GM18907 (cell line): ENCODE measurements around the gene IL17C.

Experiments used
- ATAC-seq: cut with Tn5 transposase; IDR thresholded peaks from one replicate; pipeline ENCODE4 v1.9.1; 2021; ENCODE audit warnings: mild to moderate bottlenecking, moderate library complexity; ENCODE audit not compliant: unreplicated experiment

Gene IL17C

DNA sequence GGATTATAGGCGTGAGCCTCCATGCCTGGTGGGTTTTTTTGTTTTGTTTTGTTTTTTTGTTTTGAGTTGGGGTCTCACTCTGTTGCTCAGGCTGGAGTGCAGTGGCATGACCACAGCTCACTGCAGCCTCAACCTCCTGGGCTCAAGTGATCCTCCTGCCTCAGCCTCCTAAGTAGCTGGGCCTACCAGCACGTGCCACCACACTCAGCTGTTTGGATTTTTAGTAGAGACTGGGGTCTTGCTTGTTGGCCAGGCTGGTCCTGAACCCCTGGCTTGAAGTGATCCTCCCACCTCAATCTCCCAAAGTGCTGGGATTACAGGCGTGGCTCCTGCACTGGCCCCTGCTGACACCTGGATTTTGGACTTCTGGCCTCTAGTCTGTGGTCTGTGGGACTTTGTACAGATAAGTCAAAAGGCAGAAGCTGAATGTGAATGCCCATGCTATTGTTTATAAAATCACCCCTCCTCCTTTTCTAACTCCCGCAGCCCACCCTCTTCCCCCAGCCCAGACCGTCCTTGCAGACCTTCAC, 42.2 kb downstream of the IL17C start:
- ATAC-seq = no peak

DNA sequence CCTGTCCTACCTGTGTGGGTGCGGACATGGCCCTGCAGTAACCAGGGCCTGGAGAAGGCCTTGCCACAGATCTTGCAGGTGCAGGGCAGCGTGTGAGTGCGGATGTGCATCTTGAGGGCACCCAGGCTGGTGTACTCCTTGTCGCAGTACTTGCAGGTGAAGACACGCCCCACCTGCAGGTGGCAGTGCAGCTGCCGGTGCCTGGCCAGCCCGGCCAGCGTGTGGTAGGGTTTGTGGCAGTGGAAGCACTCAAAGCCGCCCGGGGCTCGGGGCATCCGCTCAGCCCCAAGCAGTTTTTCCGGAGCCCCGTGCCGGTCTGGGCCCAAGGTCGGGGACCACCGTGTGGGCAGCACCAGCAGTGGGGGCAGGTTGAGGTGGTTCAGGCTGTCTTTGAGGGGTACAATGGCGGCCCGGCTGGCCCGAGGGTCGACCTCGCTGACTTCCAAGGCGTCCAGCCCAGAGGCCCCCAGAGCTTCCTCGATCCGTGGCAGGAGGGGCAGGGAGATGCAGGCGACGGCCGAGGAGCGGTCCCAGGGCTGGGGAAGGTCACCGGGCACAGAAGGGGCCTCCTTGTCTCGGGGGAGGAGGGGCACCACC, 42.8 kb downstream of the IL17C start:
- no peak for ATAC-seq

DNA sequence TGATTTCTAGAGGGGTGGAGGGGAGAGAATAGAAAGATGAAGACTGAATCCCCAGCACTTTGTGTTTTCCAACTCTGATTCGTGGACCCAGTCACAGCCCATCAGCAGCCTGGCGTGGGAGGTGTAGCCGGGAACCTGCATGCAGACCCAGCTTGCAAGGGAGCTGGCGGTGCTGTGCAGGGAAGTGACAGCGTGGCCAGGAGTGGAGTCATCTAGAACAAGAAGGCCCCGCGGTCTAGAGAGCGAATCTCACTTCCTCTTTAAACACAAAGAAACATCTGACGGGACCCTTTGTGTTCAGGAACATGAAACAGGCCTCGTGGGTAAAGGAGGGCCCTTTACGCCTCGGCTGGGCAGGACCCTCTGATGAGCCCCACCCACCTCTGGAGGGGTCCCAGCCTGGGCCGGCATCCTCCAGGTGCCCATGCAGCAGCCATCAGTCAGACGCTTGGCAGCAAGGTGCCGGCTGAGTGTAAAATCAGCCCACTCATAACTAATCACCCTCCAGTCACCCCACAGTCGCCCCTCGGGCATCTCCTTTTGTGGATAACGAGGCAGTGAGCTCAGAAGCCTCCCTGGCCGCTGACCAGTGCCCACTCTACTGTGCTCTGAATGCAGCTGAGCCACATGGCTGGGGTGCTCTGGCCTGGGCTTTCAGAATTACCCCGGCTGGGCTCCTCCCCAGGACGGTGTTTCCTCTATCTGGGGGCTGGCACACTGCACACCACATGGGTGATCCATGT, 43.5 kb downstream of the IL17C start:
- ATAC-seq = peak; percentile 66

DNA sequence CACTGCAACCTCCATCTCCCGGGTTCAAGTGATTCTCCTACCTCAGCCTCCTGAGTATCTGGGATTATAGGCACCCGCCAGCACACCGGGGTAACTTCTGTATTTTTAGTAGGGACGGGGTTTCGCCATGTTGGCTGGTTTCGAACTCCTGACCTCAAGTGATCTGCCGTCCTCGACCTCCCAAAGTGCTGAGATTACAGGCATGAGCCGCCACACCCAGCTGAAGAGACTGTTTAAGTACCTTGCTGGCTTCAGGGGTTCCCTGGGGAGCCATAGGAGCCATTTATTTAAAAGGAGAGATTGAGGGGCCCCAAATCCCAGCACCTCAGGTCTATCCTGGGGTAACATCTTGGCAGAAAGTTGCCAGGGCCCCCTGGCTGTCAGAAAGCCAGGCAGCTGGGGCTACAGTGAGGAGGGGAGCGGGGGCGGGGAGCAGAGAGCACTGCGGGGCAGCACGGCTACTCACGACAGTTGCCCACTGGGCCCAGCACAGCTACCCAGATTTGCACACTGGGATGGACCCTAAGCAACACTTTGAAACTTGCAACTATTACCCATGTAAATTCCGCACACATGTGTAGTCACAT, 46.3 kb downstream of the IL17C start:
- no peak for ATAC-seq

DNA sequence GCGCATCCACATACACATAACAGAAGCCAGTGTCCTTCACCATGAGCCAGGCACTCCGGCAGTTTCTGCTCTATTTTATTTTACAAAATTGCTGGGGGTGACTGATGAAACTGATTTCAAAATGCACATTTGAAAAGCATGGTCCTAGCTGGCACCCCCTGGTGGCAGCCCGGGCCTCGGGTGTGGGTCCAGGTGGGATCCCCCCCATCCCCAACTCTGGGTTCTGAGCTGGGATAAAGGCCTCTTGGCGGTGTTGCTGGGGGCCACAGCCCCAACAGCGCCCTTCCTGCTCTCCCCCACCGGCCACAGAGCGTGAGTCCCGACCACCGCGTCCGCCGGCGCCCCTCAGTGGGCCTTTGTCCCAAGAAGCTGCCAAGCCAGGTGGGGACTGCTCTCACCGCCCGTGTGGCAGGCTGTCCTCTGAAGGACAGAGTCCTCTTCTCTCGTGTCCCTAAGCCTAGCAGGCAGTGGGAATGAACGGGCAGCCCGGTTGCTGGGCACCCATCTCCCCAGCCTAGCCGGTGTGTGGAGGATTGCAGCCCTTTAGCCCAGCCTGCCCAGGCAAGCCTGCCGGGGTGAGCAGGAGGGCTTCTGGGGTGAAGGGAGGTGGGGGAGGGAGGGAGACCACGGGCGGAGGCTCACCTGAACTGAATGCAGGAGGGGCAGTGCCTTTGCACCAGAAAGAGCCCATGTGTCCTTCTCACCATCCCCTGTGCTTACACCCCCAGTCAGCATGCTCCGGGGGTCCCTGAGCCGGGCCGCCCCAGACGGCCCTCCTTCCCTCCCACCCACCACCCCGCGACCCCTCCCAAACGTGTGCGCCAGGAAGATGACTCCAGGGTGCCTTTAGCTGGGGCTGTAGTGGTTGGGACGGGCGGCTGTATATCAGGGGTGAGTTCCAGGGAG, 47.0 kb downstream of the IL17C start:
- no peak for ATAC-seq

DNA sequence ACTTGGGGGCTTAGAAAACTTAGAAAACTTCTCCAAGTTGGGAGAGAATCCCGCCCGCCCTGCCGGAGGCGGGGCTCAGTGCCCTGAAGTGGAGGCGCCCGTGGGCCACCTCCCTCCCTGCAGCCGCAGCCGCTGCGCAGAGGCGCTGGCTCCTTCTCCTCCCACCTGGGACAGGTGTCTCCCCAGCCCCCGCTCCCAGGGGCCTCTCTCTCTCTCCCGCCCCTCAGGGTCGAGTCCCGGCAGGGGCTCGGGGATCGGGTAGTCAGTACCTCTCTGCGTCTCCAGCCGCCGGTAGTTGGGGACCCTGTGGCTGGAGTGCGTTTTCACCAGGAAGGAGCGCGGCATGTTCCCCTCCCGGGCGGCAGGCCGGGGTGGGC, 47.7 kb downstream of the IL17C start:
- ATAC-seq = no peak

DNA sequence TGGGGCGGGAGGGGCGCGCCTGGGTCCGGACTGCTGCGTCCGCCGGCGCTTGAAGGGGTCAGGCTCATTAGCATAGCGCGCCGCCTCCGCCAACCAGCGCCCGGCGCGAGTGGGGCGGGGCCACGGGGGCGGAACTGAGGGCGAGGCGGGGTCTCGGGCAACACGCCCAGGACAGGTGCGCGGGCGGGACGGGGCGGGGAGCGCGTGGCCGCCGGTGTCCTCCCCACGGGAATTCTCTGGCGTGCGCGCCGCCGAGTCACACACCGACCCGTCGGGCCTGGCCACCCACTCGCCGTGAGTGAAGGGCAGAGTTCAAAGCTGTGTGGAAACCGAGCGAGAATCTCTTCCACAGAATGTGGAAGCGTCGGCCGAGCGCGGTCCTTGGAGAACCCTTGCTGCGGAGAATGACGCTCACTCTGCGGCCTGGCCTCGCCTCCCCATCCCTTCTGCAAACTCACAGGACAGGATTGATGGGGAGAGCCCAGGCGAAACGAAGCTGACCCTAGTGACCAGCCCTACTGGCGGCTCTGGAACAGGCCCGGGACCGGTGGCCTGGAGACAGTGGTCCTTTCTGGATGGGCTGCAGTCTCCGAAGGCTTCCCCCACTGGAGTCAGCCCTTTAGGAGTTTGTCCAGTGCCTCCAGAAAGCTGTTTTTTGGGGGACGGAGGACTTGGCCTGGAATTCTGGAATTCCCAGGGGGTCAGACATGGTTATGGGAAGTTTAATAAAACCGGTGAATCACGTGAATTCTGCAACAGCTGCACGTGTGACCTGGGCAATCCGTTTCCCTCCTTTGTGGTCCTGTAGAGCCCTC, 48.3 kb downstream of the IL17C start, which contains the start of gene SNAI3:
SNAI3 (minus strand) TSS at position 69 of the 815 bp plus-strand sequence. CDS start 101 bp downstream, outside the sequence.
- peak; percentile 58 for ATAC-seq

DNA sequence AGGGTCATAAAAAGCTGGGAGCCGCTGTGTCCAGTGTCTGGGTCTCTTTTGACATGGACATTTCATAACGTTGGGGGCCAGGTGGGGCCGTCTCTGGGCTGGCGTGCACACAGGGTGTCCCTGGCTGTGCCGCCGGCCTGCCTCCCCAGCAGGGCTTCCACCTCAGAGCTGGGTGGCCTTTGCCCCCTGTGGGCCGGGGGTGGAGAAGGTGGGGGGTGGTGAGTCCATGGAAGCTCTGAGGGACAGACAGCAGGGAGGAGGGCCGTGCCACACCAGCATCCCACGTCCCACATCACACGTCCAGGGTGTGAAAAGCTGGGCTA, 48.8 kb downstream of the IL17C start:
- ATAC-seq = no peak

DNA sequence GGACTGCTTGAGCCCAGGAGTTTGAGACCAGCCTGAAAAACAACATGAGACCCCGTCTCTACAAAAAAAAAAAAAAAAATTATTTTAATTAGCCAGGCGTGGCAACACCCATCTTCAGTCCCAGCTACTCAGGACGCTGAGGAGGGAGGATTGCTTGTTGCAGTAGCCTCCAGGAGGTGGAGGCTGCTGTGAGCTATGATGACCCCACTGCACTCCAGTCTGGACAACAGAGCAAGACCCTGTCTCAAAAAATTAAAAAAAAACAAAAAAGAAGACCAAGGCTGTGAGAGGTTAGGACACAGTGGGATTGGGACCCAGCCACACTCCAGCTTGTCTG, 49.3 kb downstream of the IL17C start:
- ATAC-seq = no peak

DNA sequence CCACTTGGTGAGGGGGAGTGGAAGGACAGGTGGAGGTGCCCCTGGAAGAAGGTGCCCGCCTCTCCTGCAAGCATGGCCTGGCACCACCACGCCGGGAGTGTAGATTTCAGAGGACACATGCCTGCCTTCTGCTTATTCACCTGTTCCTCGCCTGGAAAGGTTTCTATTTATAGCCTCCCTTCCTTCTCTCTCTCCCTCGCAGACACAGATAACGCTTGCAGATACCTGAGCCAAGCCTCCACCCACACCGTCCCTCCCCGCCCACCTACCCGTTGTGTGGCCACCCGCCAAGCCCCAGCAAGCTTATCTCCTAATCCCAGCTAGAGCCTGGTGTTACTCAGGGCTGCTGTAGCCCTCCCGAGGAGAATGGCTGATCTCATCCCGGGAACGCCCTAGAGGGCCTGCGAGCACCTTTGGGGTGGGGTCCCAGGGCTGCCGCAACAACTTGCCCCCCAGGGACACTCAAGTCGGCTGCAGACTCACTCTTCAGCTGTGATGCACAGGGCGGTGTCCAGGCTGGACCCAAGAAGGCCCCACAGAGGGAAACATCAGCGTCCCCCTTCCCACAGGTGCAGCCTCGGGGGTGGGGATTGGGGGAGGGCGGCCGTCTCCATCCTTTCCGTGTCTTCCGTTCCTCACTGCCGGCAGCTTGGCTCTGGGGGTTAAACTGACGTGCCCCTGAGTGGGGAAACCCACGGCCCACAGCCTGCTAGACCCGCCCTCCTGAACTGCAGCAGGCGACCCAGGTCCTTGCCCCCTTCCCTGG, 49.8 kb downstream of the IL17C start:
- no peak for ATAC-seq
